ENCODE data around the gene RBPMS2.

The RBPMS2 gene

DNA sequence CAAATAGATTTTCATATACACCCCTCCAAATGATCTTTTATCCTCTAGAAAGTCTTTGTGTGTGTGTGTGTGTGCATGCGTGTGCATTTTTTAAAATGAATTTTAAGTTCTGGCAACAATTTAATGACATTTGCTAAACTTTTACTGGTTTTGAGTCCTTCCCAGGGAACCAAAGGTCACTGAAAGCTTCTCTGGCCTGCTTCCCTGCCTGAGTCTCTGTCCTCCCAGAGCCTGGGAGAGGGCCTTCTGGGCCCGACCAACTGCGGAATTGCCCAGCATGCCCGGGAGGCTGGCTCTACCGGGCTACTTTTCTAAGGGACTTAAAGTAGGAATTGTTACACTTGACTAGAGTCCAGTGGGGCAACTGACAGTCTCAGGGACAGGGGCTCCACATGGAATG lies 7.4 kb upstream of the RBPMS2 start:
- DNase-seq: no peak

GRCh38 chr15:64781299-64781698 lies 5.9 kb upstream of the RBPMS2 start:
- no peak for DNase-seq

- DNase-seq: no peak
Observed at GRCh38 chr15:64780600-64781156, 5.3 kb upstream of the RBPMS2 start.

GRCh38 chr15:64779630-64780029 lies 4.2 kb upstream of the RBPMS2 start:
- DNase-seq: no peak

GRCh38 chr15:64779024-64779423 lies 3.6 kb upstream of the RBPMS2 start:
- no peak for DNase-seq

DNA sequence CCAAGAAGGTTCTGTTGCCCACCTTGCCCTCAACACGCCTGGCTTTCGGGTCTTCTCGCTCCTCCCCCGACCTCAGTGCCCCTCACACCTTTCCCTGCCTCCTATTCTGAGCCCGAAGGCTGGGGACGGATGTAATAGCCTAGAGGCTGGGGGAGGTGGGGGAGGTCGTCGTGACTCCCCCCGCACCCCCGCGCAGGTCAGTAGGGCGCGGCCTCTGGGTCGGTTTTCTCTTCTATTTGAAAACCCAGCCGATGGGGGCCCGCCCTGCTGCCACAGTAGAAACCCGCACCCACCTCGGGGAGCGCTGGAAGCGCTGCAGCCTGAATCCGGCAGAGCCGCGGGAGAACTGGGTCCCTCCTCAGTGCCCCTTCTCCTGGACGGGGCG lies 1.0 kb upstream of the RBPMS2 start:
- DNase-seq: no peak

DNA sequence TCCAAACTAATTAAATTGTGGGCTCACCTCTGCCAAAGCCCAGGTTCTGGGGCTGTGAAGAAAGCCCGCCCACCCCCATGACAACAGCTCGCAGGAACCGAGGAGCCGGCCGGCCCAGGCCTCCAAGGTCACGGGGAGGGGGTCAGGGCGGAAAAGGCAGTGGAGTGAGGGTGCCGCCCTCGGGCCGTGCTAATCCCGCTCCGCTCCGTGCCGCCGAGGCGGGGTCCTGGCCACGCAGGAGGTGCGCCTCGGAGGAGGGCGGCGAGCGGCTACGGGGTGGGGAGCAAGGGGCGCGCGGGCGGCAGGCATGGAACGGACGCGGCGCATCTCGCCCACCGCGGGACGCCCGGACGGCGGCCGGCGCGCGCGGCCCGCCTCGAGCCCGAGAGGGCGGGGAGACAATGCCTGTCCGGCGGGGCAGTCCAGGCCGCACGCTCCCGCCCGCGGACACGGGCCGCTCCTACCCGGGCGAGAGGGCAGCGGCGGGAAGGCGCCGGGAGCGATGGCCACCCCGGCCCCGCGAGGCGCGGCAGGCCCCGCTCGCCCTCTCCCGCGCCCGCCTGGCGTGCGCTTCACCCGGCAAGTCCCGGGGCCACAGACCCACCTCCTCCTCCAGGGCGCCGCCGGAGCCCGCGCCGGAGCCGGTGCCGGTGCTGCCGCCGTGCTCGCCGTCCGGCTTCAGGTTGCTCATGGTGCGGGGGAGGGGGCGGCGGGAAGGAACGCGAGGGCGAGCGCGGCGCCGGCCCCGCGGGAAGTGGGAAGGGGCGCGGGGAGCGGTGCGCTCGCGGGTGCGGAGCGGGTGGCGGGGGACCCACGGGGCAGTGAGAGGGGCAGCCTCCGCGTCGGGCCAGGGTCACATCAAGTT lies 528 bp downstream of the RBPMS2 start:
- DNase-seq: peak; percentile 16

GRCh38 chr15:64774037-64774628 lies 1.3 kb downstream of the RBPMS2 start:
- DNase-seq: no peak

GRCh38 chr15:64773606-64774005 lies 1.8 kb downstream of the RBPMS2 start:
- no peak for DNase-seq

DNA sequence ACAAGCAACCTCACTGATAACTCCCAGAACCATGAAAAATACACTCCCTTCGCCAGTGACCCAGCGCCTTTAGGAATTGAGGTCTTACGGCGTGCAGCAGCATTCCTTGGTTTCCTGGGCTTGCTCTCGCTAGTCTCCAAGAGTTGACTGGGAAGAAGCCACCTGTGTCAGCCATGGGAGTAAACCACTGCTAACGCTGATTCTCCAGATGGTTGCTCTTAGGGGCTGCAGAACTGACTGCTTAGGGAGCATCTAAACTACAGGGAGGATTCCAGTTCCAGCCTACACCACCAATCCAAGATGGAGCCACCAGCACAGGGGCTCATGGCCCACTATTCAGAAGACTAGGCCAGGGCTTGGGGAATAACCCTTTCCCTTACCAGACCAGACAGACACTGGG lies 2.4 kb downstream of the RBPMS2 start:
- DNase-seq: no peak

DNA sequence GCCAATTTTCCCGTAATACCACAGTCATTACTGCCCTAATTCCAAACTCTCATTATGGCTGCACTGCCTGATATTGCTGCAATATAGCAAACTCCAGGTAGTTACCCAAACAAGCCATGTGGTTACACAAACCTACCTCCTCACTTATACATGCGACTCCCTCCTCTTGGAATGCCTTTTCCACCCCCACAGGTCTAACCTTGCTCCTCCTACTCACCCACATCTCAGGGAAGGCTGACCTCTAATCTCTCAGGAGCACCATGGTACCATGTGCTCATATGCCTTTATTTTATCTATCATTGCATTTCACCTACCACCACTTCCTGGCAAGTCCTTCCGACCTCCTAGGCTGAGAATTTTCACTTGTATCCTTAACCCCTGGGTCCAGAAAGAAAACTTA lies 2.9 kb downstream of the RBPMS2 start:
- no peak for DNase-seq

- no peak for DNase-seq
Observed at GRCh38 chr15:64770626-64771025, 4.8 kb downstream of the RBPMS2 start.

DNA sequence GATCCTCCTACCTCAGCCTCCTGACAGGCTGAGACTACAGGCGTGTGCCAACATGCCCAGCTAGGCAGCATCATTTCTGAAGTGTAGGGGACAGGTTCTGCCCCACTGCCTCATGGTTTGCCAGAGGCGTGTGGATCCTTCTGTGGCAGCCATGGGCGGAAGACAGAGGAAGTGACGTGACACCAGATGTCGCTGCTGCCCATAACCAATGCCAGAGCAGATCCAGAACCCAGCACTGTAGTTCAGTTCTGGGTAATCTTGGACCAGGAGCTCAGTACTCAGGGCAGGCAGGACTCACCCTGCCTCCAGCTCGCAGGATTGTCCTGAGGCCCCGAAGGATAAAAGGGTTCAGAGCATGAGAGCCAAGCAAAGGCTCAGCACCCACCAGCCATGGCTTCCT lies 8.2 kb downstream of the RBPMS2 start:
- no peak for DNase-seq

DNA sequence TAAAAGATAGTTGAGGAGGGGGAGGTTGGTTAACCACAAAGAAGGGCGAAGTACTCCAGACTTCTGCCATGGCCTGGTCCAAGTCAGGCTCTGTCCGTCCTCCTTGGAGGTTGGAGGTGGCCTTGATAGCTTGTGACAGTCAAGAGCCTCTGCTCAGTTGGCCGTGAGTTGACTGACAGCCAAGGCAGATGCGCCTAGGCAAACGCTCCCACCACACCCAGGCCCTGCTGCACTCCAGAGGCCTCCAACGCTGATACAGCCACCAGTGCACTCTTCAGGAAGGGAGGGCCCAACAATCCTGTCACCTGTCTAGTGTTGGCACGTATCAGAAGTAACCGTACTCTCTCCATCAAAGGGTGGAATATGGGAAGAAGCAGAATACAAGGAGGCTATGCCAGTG lies 9.3 kb downstream of the RBPMS2 start:
- DNase-seq: no peak

GRCh38 chr15:64763874-64764273 lies 11.5 kb downstream of the RBPMS2 start:
- no peak for DNase-seq

DNA sequence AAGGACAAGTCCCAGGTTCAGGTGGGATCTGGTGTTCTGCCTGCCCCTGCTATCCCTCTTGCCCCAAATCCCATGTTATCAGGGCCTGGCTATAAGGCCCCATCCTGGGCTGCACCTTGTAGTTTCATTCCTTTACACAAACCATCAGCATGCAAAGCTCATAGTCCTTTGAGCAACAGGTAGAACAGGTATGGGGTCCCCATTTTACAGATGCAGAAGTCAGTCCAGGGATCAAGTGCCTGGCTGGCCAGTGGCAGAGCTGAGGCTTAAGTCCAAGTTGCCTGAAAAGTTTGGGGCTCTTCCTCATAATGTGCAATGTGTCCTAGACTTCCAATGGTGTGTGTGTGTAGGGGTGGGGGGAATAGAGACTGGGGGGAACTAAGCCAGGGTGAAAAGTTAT lies 11.9 kb downstream of the RBPMS2 start:
- no peak for DNase-seq

DNA sequence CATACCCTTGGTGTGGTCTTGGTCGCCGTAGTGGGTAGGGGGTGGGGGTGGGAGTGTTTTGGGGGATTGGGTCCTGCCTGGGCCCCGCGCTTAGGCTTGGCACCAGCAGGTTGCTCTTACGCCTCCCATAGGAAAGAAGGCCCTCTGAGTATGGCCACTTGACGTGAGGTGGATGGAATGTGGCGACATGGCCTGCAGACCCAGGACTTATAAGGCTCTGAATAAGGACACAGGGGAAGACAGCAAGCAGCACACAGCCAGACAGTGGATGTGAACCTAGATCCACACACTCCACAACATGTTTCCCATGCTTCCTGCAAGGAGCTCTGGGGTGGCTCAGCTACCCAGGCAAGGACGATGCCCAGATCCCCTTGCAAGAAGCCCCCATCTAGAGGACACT lies 12.4 kb downstream of the RBPMS2 start:
- DNase-seq: no peak

GRCh38 chr15:64762546-64762945 lies 12.8 kb downstream of the RBPMS2 start:
- no peak for DNase-seq

- DNase-seq: no peak
Observed at GRCh38 chr15:64761156-64761555, 14.2 kb downstream of the RBPMS2 start.

GRCh38 chr15:64760056-64760455 lies 15.3 kb downstream of the RBPMS2 start:
- no peak for DNase-seq

DNA sequence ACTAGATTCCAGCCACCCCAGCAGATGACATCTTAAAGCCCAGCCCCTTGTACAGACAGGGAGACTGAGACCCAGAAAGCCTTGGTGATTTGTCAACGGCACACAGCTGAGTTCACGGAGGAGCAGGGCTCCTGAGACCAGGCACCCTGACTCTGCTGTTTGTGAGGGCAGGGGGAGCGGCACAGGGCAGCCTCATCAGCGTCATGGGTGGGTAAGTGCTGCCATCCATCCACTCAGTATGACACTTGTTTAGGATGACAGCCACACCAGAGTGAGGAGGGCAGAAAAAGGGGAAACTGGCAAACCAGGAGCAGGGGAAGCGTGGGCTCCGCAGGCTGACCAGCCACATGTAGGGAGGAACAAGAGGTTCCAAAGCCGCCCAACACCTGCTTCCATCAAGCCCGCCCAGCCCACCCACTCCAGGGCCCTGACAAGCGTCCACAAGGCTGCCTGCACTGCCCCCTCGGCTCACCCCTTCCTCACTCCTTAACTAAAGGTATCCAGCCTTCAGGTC lies 19.9 kb downstream of the RBPMS2 start:
- no peak for DNase-seq

DNA sequence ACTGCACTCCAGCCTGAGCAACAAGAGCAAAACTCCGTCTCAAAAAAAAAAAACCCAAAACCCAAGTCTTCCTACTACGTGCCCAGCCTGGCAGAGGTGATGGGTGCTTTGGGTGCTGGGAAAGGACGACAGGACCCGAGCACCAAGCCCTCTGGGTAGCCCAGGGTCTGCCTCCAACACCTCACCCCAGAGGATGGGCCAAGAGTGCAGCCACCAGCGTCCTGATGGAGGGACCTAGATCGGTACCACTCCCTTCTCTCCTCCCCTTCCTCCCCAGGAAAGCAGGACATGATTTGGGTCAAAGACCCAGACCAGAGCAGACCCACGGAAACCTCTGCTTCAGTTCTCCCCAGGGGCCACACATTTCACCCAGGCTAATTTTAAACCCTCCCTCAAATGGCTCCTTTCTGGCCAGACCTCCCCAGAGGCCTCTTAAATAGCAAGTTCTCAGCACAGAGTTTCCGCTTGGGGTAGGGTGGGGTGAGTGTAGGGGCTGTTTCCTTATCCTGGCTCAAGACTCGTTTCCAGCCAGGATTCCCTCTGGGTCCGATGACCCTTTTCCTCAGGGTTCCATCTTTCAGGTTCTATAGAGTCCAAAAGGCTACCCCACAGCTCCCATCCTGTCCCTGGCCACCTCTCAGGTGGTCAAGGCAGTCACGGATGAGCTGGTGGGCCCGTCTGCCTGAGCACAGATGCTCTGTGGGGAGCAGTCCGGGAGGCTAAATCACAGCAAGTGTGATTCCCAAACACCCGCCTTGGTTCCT lies 20.5 kb downstream of the RBPMS2 start:
- no peak for DNase-seq

DNA sequence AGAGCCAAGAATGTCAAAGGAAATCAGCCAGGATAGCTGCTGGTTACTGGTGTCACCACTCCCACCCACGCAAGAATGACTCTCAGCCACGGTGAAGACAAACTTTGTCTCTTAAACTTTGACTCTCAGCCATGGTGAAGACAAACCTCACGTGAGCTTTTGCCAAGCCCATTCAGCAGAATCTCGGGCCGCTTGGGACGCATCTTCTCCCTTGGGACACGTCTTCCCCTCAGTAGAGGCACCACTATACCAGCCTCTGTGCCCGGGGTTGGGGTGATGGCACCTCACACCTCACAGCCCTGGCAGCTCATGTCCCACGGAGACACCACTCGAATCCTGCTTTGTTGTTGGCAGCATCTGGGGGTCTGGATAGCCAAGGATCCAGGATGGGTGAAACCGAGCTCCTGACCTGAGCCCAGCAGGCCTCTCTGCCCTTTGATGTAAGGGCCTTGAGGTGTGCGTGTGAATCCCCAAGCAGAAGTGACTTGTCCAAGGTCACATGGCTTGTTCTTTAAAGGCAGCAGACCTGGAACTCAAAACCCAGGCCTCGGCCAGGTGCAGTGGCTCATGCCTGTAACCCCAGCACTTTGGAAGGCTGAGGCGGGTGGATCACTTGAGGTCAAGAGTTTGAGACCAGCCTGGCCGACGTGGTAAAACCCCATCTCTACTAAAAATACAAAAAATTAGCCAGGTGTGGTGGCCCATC lies 21.8 kb downstream of the RBPMS2 start:
- no peak for DNase-seq

Measured in activated gamma-delta T cell (primary cell).